Stomach (tissue), 4 donors: ENCODE data around the gene CGB7.
"Not testable (repeated sequence)": the region's sequence is repeated elsewhere in the genome, so short reads cannot be mapped to it uniquely, and the experiment has no call there.

Source experiments
- POLR2A ChIP-seq, 4 donors: fragments of 450-650 bp; IDR thresholded peaks; one replicate each; pipeline ENCODE4 v1.6.1; 2016; ENCODE audit warnings: antibody characterized with exemption in 4 of 4, control low read depth in 2 of 4, mild to moderate bottlenecking in 1 of 4, moderate library complexity in 1 of 4
- POLR2AphosphoS5 ChIP-seq, 3 donors: sonication (generic); formaldehyde crosslinking; IDR thresholded peaks; one replicate each; pipeline ENCODE4 v1.6.1; 2016; ENCODE audit warnings: antibody characterized with exemption in 3 of 3
- TF ChIP-seq, protein P1 (sequence below), 7 experiments: fragments of 450-650 bp in 4 of 7; fragments of 200-600 bp in 3 of 7; sonication (generic) in 3 of 7; IDR thresholded peaks; one replicate each; pipeline ENCODE4 v1.5.1; 2016 to 2019; ENCODE audit warnings: antibody characterized with exemption in 7 of 7, control low read depth in 2 of 7, mild to moderate bottlenecking in 1 of 7

DNA sequence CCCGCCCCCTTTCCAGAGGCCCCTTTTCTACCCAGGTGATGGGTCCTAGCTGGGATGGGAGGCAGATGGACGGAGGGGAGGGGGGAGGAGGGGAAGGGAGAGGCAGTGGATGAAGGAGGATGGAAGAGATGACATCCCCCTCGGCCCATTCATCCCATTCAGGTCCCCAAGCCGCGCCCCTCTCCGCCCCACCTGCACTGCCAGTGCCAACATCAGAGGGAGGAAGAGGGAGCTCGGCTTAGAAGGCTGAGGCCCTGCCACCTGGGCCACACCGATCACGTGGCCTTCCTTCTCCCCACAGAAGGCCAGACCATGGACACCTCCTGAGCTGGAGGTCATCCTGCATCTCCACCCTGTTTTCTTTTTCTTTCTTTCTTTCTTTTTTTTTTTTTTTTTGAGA lies 28.9 kb downstream of the CGB7 start:
- TF ChIP-seq, protein P1, sequence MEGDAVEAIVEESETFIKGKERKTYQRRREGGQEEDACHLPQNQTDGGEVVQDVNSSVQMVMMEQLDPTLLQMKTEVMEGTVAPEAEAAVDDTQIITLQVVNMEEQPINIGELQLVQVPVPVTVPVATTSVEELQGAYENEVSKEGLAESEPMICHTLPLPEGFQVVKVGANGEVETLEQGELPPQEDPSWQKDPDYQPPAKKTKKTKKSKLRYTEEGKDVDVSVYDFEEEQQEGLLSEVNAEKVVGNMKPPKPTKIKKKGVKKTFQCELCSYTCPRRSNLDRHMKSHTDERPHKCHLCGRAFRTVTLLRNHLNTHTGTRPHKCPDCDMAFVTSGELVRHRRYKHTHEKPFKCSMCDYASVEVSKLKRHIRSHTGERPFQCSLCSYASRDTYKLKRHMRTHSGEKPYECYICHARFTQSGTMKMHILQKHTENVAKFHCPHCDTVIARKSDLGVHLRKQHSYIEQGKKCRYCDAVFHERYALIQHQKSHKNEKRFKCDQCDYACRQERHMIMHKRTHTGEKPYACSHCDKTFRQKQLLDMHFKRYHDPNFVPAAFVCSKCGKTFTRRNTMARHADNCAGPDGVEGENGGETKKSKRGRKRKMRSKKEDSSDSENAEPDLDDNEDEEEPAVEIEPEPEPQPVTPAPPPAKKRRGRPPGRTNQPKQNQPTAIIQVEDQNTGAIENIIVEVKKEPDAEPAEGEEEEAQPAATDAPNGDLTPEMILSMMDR (IDR thresholded peaks at IDR 0.05) = not testable (repeated sequence)
- TF ChIP-seq POLR2AphosphoS5, POLR2A (IDR thresholded peaks at IDR 0.05): not testable (repeated sequence)
